ENCODE data around the gene TCF7L1.
"Not testable (repeated sequence)": the region's sequence is repeated elsewhere in the genome, so short reads cannot be mapped to it uniquely, and the experiment has no call there.

TCF7L1 gene

GRCh38 chr2:85133751-85134254 lies 611 bp downstream of the TCF7L1 start:
- DNase-seq (ENCODE audit: low spot score): peak; percentile 34

- DNase-seq (ENCODE audit: low spot score): no peak
Observed at GRCh38 chr2:85134255-85134895, 1.2 kb downstream of the TCF7L1 start.

GRCh38 chr2:85134896-85135659 lies 1.9 kb downstream of the TCF7L1 start:
- no peak for DNase-seq (ENCODE audit: low spot score)

GRCh38 chr2:85135660-85135914 lies 2.4 kb downstream of the TCF7L1 start:
- no peak for DNase-seq (ENCODE audit: low spot score)

GRCh38 chr2:85137156-85137555 lies 4.0 kb downstream of the TCF7L1 start:
- no peak for DNase-seq (ENCODE audit: low spot score)

- no peak for DNase-seq (ENCODE audit: low spot score)
Observed at GRCh38 chr2:85143463-85144082, 10.4 kb downstream of the TCF7L1 start.

- no peak for DNase-seq (ENCODE audit: low spot score)
Observed at GRCh38 chr2:85145116-85145820, 12.1 kb downstream of the TCF7L1 start.

- DNase-seq (ENCODE audit: low spot score): no peak
Observed at GRCh38 chr2:85148190-85148589, 15.0 kb downstream of the TCF7L1 start.

GRCh38 chr2:85151026-85151425 lies 17.8 kb downstream of the TCF7L1 start:
- DNase-seq (ENCODE audit: low spot score): no peak

- DNase-seq (ENCODE audit: low spot score): no peak
Observed at GRCh38 chr2:85152895-85153294, 19.7 kb downstream of the TCF7L1 start.

GRCh38 chr2:85154048-85154753 lies 21.0 kb downstream of the TCF7L1 start:
- no peak for DNase-seq (ENCODE audit: low spot score)

GRCh38 chr2:85155082-85155481 lies 21.9 kb downstream of the TCF7L1 start:
- DNase-seq (ENCODE audit: low spot score): not testable (repeated sequence)

- DNase-seq (ENCODE audit: low spot score): peak; percentile 86
Observed at GRCh38 chr2:85156153-85156552, 23.0 kb downstream of the TCF7L1 start.

- DNase-seq (ENCODE audit: low spot score): no peak
Observed at GRCh38 chr2:85156619-85157018, 23.4 kb downstream of the TCF7L1 start.

- no peak for DNase-seq (ENCODE audit: low spot score)
Observed at GRCh38 chr2:85157345-85157744, 24.2 kb downstream of the TCF7L1 start.

- no peak for DNase-seq (ENCODE audit: low spot score)
Observed at GRCh38 chr2:85158559-85159273, 25.5 kb downstream of the TCF7L1 start.

- no peak for DNase-seq (ENCODE audit: low spot score)
Observed at GRCh38 chr2:85159589-85159988, 26.4 kb downstream of the TCF7L1 start.

GRCh38 chr2:85160966-85161960 lies 28.1 kb downstream of the TCF7L1 start:
- no peak for DNase-seq (ENCODE audit: low spot score)

- no peak for DNase-seq (ENCODE audit: low spot score)
Observed at GRCh38 chr2:85162746-85163301, 29.6 kb downstream of the TCF7L1 start.

- DNase-seq (ENCODE audit: low spot score): no peak
Observed at GRCh38 chr2:85163675-85164074, 30.5 kb downstream of the TCF7L1 start.

All from kidney tubule cell (primary cell).